ENCODE data around the gene FREY1.

Gene FREY1, protein sequence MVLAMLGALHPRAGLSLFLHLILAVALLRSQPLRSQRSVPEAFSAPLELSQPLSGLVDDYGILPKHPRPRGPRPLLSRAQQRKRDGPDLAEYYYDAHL

DNA sequence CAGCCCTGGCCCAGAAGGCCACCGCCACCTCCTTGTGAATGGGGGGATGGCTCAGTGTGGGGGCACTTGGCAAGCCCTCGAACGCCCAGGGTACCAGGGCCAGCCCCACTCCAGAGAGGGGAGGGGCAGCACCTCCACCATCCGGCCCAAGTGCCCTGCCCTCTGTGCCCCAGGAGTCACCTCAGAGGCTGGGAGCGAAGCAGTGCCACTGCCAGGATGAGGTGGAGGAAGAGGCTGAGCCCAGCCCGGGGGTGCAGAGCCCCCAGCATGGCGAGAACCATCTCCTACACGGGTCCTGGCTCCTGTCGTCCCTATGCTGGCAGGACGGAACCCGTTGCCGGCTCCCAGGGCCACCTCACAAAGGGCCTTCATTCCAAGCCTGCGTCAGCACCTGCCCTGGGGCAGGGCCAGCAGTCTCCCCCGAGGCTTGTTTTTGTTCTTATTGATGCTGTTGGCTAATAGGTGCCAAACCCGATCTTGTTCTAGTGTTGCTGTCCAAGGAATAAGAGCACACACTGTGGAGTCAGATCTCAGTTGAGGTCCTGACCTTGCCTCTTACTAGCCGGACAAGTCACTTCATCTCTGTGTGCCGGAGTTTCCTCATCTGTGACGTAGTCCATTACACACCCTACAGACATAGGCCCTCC is at the start of gene FREY1:
FREY1 (minus strand) TSS at position 307 of the 647 bp plus-strand sequence; CDS start at position 281, 26 bp downstream.
- DNase-seq, result no peak

DNA sequence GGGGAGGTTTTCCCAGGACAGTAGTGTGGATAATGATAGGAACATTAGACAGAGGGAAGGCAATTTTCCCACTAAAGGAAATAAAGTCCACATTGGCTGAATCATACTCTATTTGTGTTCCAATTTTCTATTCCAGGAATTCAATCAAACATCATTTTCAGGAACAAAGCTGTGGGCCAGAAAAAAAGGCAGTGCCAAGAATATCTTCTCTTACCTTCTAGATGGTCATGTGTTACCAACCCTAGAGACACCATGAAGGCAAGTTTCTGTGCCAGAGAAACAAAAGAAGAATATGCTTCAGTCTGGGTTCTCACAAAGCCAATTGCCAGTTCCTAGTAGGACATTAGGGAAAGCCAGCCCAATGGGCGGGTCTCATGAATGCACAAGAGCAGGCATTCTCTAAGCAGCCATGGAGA is 42.9 kb upstream of the FREY1 start:
- DNase-seq, result no peak

DNA sequence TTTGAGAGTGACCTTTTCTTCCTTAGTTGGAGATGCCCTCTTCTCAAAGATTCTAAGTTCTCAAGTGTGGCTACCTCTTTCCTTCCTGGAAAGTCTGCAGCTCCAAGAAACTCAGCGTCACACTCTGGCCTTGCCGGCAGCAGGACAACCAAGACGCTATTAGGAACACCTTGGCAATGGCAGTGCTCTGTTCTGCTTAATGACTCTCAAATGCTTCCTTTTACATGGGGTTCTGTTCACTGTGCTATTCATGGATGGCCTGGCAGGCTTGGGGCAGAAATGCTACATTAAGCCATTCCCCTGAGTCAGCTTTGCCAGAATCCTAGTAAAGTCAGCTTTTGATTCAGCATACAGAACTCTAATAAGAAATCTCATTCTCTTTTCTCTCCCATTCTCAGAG is 41.3 kb upstream of the FREY1 start:
- DNase-seq, result no peak

DNA sequence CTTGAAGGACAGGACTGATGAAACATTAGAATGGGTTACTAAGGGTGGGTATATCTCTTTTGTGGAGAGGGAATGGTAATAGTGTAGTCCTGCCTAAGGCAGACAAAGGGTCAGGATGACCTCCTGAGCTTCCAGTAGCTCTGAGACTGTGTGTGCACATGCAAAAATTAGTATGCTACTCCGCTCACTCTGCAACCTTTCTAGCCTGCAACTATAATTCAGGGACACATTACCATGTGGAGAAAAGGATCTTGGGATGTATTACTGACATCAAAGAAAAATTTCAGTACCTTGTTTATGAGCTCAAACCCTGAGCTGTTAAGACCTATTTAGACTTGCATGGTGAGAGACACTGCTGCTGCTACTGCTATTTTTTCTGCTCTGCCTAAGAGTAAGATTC is 40.8 kb upstream of the FREY1 start:
- no peak for DNase-seq

DNA sequence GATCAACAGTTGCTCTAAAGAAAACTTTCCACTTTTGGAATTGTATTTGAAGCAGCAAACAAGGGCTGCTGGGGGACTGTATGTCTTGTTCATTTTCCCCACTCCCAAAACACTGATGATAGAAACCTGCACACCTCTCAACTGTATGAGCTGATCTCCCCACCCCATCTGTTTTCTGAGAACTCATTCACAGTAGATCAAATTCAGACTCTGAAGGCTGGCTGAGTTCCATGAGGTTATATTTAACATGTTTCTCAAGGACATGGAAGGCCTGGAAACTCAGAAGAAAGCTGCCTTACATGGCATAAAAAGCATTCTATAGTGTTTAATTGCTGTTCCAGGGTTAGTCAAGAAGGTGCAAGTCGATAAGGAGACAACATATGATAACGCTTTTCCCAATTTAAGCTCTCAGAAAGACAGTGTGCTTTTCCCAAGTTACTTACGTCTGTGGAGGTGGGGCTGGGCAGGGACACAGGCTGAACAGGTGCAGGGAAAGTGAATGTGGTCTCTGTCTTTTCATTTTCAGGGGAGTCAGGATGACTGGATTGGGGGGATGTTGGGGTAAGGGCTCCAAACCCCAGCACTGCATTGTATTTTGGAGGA is 38.4 kb upstream of the FREY1 start:
- DNase-seq, result no peak

DNA sequence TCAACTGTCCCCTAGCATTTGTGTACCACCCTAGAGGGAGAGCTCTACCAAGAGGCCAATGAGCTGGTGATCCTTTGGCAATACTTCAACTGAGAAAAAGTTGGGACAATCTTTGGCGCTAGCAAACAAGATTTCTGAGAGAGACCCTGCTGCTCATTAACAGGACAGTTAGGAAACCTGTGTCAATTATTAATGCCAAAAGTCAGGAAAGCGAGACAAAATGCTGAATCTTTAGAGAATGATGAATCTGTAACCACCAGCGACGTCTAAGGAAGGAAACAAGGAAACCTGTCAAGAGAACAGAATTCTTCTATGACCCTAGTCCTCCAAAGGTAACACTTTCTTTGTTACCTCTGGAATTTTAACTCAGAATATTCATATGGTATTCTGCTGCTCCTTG is 35.3 kb upstream of the FREY1 start:
- no peak for DNase-seq

DNA sequence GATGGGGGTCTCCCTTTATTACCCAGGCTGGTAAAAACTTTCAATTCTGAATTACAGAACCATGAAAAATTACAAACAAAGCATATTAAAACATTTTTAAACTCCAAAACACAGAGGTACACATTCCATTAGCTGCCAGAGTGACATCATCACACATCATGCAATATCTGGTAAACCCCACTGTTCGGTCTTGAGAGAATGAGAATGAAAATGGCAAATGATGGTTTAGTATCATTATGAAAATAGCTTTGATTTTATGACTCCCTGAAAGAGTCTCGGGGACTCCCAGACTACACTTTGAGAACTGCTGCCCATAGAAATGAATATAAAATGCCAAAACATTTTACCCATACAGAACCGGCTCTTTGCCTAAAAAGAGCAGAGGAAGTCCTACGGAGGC is 34.2 kb upstream of the FREY1 start:
- no peak for DNase-seq

DNA sequence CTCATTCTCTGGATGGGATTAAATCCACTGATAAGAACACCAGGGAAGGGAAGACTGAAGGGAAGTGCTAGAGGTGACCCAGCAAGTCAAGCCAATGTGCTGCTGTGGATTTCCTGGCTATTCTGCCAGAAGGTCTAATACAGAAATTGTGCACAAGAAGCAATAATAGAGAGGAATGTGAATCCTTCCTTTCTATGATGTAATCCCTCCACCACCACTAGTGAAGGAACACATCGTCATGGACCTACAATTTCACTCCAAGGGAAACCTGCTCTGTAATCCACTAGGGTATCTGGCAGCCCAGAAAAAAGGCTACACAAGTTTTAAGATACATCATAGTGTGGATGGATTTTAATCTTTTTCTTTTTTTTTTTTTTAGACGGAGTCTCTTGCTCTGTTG is 32.8 kb upstream of the FREY1 start:
- no peak for DNase-seq

DNA sequence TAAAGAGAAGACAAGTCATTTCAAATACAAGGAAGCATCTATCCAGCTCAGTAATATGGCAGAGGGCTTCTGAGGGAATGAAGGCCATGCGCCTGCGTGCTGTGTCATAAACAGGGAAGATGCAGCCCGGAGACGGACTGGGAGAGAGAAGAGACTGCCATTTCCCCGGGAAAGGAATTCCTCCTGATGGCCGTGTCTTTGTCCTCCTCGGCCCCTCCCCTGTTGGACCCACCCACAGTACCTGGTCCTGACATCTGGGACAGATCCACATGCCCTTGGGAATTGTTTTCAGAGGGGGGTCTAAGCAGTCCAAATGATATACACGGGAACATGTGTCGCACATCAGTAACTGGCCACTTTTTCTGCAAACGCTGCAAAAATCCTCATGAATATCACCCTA is 30.8 kb upstream of the FREY1 start:
- no peak for DNase-seq

DNA sequence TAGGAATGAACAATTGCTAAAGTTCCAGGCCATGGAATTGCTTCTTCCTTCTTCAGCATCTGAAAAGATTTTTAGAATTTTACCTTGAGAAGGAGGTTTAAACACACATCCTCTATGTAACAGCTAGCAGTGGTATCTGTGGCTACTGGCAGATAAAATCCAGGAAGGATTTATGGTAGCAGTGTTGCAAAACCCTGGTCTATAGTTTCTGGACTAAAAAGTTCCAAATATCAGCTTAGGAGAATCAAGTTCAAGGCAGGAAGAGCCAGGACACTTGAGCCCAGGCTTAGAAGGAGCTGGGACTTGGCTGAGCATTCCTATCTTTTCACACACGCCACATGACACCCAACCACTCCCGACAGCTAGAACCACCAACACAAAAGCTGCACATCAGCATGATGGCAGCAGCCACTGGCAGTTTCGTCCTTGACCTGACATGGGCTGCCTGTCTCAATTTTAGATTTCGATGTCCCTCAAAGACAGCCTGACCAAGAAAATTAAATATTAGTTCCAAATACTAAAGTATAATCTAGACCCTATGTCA is 29.5 kb upstream of the FREY1 start:
- no peak for DNase-seq

DNA sequence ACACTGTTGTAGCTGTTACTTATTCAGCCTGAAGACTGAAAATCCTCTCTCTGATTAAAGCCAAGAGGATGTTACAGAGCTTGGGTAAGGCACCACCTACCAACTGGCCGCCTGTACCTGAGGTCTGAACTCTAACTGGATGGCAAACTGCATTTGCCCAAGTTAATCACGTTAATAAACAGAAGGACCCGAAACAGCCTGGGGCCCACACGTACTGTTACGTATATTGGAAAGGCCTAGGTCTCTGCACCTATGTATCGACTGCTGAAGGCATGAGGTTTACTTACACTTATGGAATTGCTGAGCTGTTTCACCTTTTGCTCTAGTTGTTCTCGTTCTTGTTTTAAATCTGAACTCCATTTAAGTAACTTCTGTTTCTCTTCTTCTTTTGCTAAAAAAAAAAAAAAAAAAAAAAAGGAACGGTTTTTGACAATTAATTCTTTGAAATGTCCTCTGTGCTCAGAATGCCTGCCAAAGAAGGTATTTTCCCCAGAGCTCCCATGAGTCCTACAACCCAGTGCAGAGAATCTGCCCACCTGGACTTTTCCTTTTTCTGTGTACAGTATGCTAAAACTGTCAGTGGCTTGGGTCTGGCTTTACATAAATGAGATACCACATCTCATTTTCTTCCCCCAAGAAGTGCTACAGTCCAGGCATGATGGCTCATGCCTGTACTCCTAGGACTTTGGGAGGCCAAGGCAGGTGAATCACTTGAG is 28.4 kb upstream of the FREY1 start:
- DNase-seq, result no peak

DNA sequence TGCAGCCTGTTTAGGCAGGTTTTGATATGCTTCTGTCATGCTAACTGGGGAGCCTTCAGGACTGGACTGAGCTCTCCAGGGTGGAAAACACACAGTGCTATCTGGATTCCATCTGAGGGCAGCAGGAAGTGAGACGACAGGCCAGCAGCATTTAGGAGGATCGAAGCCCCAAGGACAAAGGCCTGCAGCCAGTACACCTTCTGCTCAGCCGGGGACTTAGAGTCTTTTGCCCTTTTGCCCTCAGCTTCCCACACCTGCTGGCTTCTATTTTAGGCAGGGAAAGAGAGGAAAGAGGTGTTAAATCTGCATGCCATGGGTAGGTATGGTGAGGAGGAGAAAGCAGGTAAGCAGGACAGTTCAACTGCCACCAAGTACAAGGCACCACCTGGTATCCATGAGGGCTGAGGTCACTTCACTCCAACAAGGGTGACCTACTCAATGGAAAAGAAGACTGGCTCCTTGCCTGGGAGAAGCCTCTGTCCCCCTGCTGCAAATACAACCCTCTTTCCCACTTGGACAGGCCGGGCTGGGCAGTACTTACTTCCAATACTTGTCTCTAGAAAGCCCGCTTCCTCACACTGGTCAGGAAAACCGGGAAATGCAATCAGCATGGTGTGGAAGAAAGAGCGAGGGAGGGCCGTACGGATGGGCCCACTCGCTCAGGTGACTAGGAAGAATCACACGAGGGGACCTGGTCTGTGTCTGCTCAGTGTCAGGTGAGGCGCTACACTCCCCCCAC is 27.7 kb upstream of the FREY1 start:
- no peak for DNase-seq

DNA sequence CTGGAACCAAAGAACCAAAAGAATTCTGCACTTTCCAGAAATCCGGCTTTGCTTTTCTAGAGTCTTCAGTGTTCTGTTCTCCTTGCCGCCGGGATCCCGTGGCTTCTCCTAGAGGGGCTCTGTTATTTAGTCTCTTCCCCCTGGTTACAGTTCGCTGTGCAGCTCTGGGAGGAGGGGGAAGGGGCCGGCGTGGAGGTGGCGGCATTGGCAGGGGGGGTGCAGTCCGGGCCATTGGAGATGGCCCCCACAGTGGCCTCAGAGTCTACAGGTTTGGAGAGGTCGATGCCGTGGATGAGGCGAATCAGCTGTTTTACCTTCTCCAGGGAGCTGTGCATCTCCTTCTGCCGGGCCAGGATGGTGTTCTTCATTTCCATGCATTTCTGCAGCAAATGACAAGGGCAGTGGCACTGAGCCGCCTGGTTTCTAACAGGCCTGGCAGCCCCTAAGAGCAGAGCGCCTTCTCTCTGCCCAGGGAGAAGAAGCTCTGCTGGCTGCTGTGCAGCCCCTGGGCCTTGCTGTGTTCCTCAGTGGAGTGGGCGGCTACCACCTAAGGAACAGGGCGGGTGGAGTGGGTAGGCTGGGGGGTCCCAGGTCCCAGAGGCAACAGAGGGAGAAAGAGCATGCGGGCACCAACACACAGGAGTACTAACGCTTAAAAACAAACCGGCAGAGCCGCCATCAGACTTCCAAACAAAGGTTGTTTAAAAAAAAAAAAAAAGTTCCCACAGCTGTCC is 26.9 kb upstream of the FREY1 start:
- no peak for DNase-seq

DNA sequence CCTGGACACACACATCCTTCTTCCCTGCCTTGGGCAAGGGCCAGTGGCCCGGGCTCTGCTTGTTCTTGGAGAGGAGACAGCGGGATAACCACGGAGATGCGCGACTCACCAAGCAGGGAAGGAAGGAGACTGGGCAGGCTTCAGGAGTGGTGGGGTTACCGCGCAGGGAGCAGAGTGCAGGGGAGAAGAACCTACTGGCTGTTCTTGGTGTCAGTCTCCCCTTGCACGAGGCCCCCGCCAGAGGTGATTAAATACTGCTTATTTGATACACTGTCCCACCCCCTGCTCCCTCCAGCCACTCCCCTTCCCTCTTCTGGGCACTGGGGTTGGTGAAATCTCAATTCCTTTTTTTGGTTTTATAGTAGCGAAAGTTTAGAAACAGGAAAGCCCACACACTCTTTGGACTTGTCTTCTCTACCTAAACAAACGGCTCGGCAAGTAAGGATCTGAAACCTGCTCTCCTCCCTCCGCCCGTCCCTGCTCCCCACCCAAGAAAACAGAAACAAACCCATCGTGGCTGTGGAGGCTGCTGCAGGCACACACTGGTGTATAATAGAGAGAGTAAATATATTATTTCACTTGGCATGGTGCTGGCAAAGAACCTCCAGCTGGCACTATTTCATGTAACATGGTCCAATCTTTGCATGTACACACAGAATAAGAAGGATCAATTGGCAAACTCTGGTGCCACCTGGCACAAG is 26.2 kb upstream of the FREY1 start:
- DNase-seq, result no peak

DNA sequence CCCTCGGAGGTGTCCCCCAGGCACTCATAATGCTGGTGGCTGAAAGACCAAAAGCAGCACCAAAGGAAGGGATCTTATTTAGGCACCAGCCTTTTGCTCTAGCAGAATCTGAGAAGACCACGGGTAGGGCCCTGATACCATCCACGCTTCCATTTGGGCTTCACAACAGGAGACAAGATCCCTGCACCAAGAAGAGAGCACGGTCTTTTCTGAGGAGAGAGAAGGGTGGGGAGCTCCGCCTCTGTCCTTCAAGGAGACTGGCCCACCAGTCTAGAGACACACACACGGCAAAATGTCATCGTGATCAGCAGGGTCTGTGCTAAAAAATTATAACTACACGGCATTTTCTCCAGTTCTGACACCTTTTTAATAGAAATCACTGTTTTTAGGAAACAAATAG is 25.1 kb upstream of the FREY1 start:
- no peak for DNase-seq

DNA sequence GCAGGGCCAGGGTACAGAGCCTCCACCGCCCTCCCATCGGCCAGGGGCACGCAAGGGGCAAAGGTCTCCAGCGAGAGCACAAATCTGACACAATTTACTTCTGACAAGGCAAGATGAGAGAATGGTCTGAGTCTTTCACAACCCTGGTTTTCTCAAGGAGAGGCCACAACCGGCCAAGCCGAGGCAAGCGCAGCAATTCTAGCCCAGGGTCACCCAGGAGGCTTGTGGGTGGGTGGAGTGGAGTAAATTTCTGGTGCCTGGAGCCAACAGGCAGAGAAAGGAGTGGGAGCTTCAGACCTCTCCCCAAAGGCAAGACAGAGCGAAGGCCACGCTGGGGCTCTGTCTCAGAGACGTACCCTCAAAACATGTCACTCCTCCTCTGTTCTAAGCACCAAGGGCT is 24.7 kb upstream of the FREY1 start:
- peak; percentile 7 for DNase-seq

DNA sequence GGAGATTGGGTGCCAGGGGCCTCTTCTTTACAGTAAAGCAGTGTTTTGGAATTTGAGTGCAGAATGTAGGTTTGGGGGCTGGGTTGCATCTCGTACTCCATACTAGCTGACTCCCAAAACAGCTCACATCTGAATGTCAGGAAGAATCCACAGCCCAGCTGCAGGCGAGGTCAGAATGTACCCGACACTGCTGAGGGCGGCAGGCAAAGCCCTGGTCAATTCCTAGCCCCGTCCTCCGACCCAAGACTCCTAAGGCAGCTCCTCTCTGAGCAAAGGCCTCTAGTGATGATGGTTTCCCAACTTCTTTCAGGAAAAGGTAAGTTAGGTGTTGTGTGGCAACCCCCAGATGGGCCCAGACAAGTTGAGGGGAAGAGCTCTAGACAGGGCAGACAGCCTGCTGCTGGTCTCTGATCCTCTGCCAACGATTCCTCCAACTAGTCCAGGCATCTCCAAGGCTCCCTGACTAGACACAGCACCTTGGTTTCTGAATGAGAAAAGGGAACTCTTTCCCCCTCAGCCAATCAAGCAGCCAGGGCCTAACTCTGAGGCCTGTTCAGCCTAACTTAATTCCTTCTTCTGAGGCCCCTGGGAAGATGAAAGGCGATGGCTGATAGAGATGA is 24.0 kb upstream of the FREY1 start:
- no peak for DNase-seq

DNA sequence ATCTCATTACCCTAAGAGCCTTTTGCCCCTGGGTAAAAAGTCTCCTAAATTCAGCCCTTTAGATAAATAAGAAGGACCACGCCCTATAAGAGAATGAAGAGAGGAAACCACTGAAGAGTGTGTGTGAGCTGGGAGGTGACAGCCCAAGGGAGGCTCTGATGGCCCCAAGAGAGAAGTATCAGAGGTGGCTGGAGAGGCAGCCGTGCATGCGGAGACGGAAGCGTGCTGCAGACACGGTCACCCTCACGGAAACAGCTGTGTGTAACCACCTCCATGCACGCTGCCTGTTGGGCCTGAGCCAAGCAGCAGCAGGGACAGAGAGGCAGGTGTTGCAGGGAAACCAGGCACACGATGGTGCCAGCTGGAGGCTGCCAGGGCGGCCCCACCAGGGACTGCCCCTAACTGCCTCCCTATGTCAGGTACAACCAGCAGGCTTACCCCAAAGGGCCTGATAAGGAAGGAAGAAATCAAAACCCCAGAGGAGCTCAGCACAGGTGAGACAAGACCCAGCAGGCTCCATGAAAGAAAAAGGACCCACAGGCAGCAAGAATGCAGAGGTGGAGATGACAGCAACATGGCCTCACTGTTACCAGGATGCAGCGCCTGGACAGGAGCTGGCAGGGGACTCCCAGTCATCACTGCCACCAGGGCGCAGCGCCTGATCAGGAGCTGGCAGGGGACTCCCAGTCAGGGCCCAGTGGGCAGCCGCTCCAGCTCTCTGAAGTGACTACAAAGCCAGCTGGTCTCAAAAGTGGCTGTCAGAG is 23.1 kb upstream of the FREY1 start:
- peak; percentile 16 for DNase-seq

DNA sequence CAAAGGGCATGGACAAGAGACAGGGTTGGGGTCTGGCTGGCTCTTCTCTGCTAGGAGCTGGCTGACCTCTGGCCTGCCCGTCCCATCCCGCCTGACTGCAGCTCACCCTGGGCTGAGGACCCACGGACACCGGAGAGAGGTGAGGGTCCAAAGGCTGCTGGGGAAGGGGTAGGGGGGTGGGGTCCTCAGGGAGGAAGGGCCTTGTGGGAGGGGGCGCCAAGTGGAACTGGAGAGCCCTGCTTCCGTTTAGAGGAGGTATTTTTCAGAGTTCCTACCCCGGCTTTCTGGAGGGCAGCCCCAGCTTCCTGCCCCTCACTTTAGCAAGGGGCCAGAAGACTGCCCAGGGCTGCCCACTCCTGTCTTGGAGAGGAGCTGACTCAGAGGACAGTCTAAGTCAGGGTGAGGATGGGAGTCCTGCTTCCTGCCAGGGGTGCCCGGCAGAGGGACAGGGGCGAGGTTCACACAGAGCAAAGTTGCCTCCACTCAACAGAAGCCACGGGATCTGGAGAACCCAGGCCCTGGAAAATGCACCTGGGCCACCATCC is 22.5 kb upstream of the FREY1 start:
- peak; percentile 4 for DNase-seq

DNA sequence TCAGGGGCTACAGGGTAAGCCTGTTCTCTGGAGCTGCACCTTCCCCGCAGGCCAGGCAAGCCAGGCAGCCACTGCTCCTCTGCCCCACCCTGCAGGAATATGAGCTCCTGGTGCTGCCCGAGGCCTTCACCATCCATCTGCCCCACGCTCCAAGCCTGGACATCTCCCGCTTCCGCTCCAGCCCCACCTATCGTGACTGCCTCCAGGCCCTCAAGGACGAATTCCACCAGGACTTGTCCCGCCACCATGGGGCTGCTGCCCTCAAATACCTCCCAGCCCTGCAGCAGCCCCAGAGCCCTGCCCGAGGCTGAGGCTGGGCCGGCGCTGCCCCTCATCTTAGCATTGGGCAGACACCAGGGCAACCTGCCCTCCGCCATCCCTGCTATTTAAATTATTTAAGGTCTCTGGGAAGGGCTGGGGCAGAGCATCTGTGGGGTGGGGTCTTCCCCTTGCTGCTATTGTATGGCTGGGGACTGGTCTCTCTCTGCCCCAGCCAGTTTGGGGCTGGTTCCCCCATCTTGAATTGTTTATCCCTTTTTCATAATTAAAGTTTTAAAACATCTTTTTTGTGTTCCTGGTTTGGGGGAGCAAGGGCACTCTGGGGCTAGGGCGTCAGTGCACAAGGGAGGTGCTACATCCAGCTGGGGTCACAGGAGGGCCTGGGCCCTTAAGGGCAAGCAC is 21.6 kb upstream of the FREY1 start:
- DNase-seq, result peak; percentile 5
